Adrenal gland (tissue), 5 donors: ENCODE results near the gene LPIN1.

ENCODE experiments used
- CTCF ChIP-seq, 6 experiments: fragments of 450-650 bp in 4 of 6; fragments of 200-600 bp in 2 of 6; sonication (generic) in 1 of 6; IDR thresholded peaks; 1 replicate in 5 of 6; 2 replicates in 1 of 6; pipeline versions ENCODE4 v1.5.1 to v1.8.0; 2016 to 2021; ENCODE audit warnings: antibody characterized with exemption in 6 of 6, mild to moderate bottlenecking in 2 of 6, moderate library complexity in 1 of 6
- POLR2A ChIP-seq, 2 donors: fragments of 450-650 bp; IDR thresholded peaks; one replicate each; pipeline ENCODE4 v1.6.1; 2017; ENCODE audit warnings: antibody characterized with exemption in 2 of 2, mild to moderate bottlenecking in 2 of 2, moderate library complexity in 1 of 2
- donor health status: DM: no; HTN: no; CAD: no.

GRCh38 chr2:11777886-11778415 lies 31.5 kb downstream of the LPIN1 start:
- TF ChIP-seq POLR2A (IDR thresholded peaks at IDR 0.05), result no peak
- no peak for TF ChIP-seq CTCF (IDR thresholded peaks at IDR 0.05)
